HG02840 (cell line): ENCODE data around the gene SND1.

Source experiments
- ATAC-seq: cut with Tn5 transposase; IDR thresholded peaks from one replicate; pipeline ENCODE4 v1.9.1; 2021; ENCODE audit warnings: mild to moderate bottlenecking, moderate library complexity, moderate number of reproducible peaks; ENCODE audit not compliant: unreplicated experiment, low FRiP score

The SND1 gene

GRCh38 chr7:127913686-127914085, 261.7 kb downstream of the SND1 start:
- ATAC-seq: no peak

GRCh38 chr7:127914693-127915092, 262.7 kb downstream of the SND1 start:
- no peak for ATAC-seq

- no peak for ATAC-seq
Observed at GRCh38 chr7:127916735-127917134, 264.7 kb downstream of the SND1 start.

GRCh38 chr7:127918130-127918529, 266.1 kb downstream of the SND1 start:
- ATAC-seq: no peak

- ATAC-seq: no peak
Observed at GRCh38 chr7:127920787-127921438, 268.9 kb downstream of the SND1 start.

- no peak for ATAC-seq
Observed at GRCh38 chr7:127922656-127923055, 270.7 kb downstream of the SND1 start.

GRCh38 chr7:127924874-127925273, 272.9 kb downstream of the SND1 start:
- no peak for ATAC-seq

- ATAC-seq: no peak
Observed at GRCh38 chr7:127927348-127927696, 275.3 kb downstream of the SND1 start.

GRCh38 chr7:127928222-127928621, 276.2 kb downstream of the SND1 start:
- no peak for ATAC-seq

GRCh38 chr7:127928852-127929251, 276.9 kb downstream of the SND1 start:
- ATAC-seq: no peak

- no peak for ATAC-seq
Observed at GRCh38 chr7:127930341-127931328, 278.6 kb downstream of the SND1 start.

GRCh38 chr7:127932076-127932475, 280.1 kb downstream of the SND1 start:
- no peak for ATAC-seq

- ATAC-seq: no peak
Observed at GRCh38 chr7:127932496-127932895, 280.5 kb downstream of the SND1 start.

- ATAC-seq: no peak
Observed at GRCh38 chr7:127933146-127933545, 281.2 kb downstream of the SND1 start.

GRCh38 chr7:127934711-127935110, 282.7 kb downstream of the SND1 start:
- ATAC-seq: no peak

GRCh38 chr7:127935847-127936376, 283.9 kb downstream of the SND1 start:
- no peak for ATAC-seq

- ATAC-seq: no peak
Observed at GRCh38 chr7:127937066-127937680, 285.2 kb downstream of the SND1 start.

GRCh38 chr7:127938588-127938987, 286.6 kb downstream of the SND1 start:
- no peak for ATAC-seq

GRCh38 chr7:127940381-127941160, 288.6 kb downstream of the SND1 start:
- no peak for ATAC-seq

- no peak for ATAC-seq
Observed at GRCh38 chr7:127941476-127942210, 289.6 kb downstream of the SND1 start.
